ENCODE measurements around the gene TNNT3.

- TF ChIP-seq, protein P1, sequence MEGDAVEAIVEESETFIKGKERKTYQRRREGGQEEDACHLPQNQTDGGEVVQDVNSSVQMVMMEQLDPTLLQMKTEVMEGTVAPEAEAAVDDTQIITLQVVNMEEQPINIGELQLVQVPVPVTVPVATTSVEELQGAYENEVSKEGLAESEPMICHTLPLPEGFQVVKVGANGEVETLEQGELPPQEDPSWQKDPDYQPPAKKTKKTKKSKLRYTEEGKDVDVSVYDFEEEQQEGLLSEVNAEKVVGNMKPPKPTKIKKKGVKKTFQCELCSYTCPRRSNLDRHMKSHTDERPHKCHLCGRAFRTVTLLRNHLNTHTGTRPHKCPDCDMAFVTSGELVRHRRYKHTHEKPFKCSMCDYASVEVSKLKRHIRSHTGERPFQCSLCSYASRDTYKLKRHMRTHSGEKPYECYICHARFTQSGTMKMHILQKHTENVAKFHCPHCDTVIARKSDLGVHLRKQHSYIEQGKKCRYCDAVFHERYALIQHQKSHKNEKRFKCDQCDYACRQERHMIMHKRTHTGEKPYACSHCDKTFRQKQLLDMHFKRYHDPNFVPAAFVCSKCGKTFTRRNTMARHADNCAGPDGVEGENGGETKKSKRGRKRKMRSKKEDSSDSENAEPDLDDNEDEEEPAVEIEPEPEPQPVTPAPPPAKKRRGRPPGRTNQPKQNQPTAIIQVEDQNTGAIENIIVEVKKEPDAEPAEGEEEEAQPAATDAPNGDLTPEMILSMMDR (IDR thresholded peaks at IDR 0.05) = no peak
- no peak for TF ChIP-seq POLR2A (IDR thresholded peaks at IDR 0.05)
Observed at GRCh38 chr11:1896468-1896867, 23.0 kb upstream of the TNNT3 start.
